ES-I3 (cell line): Measurements from ENCODE around the gene KPNA2.
"Not testable (repeated sequence)": the region's sequence is repeated elsewhere in the genome, so short reads cannot be mapped to it uniquely, and the experiment has no call there.

Experiments used
- H3K36me3 ChIP-seq: 2 replicates; pipeline ENCODE4 v1.6.1; 2013; ENCODE audit warnings: mild to moderate bottlenecking, low read length, control low read depth, moderate library complexity; ENCODE audit not compliant: insufficient read depth
- H3K4me1 ChIP-seq: 2 replicates; pipeline ENCODE4 v1.6.1; 2013; ENCODE audit warnings: mild to moderate bottlenecking, control low read depth, low read length; ENCODE audit not compliant: insufficient read depth
- H3K9ac ChIP-seq: 2 replicates; pipeline ENCODE4 v1.6.1; 2013; ENCODE audit warnings: low read depth, mild to moderate bottlenecking, low read length, moderate library complexity
- H3K9me3 ChIP-seq: 2 replicates; pipeline ENCODE4 v1.6.1; 2013; ENCODE audit warnings: mild to moderate bottlenecking, low read length, moderate library complexity; ENCODE audit not compliant: control insufficient read depth, insufficient read depth

KPNA2 gene

GRCh38 chr17:68061512-68062313, 26.2 kb downstream of the KPNA2 start:
- Histone ChIP-seq H3K36me3 (no peaks in the 10 kb centered on the region), H3K9ac (no peak overlapping the region), H3K9me3 (no peaks in the 10 kb centered on the region), H3K4me1 (no peaks in the 10 kb centered on the region)

DNA sequence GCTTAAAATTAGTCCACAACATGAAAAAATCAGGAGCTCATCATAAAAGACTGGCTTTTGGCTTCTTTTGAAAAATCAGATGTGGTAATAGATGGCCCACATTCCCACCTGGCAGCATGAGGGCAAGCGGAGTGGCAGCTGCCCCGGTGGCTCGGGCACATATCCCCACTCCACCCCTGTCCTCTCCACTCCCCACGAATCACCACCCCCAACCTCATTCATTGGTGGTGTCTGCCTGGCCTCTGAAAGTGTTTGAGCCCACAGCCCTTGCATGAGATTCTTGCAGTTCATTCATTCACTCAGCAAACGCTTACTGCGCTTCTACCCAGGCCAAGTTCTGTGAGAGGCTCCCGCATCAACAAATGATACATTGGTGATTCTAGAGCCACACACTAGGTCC, 29.8 kb downstream of the KPNA2 start:
- not testable (repeated sequence) for H3K9me3 ChIP-seq, H3K9ac ChIP-seq, H3K4me1 ChIP-seq, H3K36me3 ChIP-seq

GRCh38 chr17:68068512-68068911, 33.0 kb downstream of the KPNA2 start:
- not testable (repeated sequence) for H3K36me3 ChIP-seq, H3K9me3 ChIP-seq, H3K9ac ChIP-seq, H3K4me1 ChIP-seq

- H3K4me1 ChIP-seq, H3K36me3 ChIP-seq, H3K9me3 ChIP-seq, H3K9ac ChIP-seq: not testable (repeated sequence)
These were observed 35.3 kb downstream of the KPNA2 start for GRCh38 chr17:68070582-68071444.

DNA sequence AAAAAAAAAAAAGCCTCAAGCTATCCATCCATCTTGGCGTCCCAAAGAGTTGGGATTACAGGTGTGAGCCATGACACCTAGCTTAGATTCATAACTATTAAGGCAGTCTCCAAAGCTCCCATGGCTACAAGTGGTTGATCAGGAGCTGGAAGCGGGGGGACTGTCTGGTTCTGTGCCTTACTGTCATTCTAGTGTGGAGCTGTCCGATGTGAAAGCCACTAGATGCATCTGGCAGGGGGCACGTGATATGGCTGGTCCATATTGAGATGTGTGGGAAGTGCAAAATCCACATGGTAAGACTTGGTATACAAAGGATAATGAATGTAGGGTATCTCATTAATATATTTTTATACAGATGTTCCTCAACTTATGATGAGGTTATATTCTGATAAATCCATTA, 38.7 kb downstream of the KPNA2 start:
- H3K9ac ChIP-seq = no peak overlapping the region
- H3K36me3 ChIP-seq = no peaks in the 10 kb centered on the region
- no peaks in the 10 kb centered on the region for H3K4me1 ChIP-seq
- no peaks in the 10 kb centered on the region for H3K9me3 ChIP-seq

DNA sequence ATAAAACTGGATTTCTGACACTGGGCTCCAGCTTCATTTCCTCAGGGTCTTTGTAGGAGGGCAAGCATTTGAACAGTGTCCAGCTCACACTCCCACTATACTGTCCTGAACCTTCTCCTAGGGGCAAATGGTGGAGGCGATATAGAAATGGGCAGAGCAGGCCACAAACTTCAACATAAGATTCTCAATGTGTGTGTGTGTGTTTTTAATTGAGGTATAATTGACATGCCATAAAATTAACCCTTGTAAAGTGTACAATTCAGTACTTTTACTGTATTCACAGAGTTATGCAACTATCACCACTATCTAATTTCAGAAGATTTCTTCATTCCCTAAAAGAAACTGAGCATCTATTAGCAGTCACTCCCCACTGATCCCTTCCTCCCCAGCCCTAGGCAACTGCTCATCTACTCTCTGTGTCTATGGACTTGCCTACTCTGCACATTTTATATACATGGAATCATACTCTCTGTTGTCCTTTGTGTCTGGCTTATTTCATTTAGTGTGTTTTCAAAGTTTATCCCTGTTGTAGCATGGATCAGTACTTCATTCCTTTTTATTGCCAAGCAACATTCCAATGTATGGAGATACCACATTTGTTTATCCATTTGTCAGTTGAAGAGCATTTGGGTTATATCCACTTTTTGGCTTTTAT, 40.5 kb downstream of the KPNA2 start:
- H3K36me3 ChIP-seq, H3K9me3 ChIP-seq, H3K4me1 ChIP-seq, H3K9ac ChIP-seq: not testable (repeated sequence)

DNA sequence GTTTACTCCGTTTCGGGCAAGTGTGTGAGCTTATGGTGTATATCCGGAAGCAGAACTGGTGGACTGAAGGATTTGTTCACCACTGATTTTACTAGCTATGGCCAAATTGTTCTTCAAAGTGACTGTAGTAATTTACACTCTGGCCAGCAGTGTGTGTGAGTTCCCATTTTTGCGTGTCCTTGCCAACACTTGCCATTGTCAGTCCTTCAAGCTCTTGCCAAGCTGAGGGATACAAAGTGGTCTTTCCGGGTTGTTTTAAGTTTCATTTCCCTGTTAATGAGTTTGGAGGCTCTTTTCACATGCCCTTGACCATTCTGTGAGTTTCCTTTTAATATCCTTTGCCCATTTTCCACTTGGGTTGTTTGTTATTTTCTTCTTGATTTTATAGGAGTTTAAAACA, 42.0 kb downstream of the KPNA2 start:
- not testable (repeated sequence) for H3K36me3 ChIP-seq, H3K9ac ChIP-seq, H3K4me1 ChIP-seq

DNA sequence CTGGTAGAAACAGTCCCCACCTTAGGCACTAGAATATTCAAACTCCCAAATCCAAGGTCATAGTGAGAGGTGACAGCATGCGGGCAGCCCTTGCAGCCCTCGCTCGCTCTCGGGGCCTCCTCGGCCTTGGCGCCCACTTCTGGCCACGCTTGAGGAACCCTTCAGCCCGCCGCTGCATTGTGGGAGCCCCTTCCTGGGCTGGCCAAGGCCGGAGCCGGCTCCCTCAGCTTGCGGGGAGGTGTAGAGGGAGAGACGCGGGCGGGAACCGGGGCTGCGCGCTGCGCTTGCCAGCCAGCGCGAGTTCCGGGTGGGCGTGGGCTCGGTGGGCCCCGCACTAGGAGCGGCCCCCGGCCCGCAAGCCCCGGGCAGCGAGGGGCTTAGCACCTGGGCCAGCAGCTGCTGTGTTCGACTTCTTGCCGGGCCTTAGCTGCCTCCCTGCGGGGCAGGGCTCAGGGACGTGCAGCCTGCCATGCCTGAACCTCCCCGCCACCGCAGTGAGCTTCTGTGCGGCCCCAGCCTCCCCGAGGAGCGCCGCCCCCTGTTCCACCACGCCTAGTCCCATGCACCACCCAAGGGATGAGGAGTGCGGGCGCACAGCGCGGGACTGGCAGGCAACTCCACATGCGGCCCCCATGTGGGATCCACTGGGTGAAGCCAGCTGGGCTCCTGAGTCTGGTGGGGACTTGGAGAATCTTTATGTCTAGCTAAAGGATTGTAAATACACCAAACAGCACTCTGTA, 45.0 kb downstream of the KPNA2 start:
- Histone ChIP-seq H3K4me1 (peaks cover 3% of the 10 kb centered on the region), H3K9me3 (no peaks in the 10 kb centered on the region), H3K9ac (no peak overlapping the region), H3K36me3 (no peaks in the 10 kb centered on the region)

More for the DNA sequence above, 42.0 kb downstream of the KPNA2 start:
- not testable (repeated sequence) for H3K9me3 ChIP-seq

- H3K36me3 ChIP-seq, H3K4me1 ChIP-seq, H3K9ac ChIP-seq, H3K9me3 ChIP-seq: not testable (repeated sequence)
These were observed 46.0 kb downstream of the KPNA2 start for GRCh38 chr17:68081305-68082265.

DNA sequence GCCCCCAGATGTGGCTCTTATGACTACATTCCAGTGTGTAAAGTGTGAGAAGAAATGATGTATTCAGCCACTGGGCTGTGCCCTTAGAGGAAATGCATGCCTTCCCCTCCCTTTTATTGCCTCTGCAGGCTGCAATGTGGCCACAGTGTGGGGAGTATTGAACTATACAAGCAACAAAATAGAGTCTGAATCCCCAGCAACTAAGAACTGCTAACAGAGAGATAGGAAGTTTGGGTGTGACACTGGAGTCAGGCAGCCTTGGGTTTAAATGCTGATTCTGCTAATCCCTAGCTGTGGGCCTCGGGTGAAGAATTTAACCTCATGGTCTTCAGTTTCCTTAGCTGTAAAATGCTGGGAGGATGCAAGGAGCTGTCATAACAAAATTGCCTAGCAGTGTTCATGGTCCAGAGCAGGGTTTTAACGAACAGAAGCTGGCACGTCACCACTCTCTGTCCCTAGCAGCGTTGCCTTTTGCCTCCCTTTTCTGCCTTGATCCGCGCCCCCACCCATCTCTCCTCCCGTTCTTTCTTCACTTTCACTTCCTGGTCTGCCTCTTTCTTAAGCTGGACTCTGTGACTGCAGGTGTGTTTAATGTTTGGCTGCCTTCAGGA, 50.3 kb downstream of the KPNA2 start:
- no peaks in the 10 kb centered on the region for H3K36me3 ChIP-seq
- H3K9me3 ChIP-seq = no peaks in the 10 kb centered on the region
- H3K9ac ChIP-seq = no peak overlapping the region
- peaks cover 17% of the 10 kb centered on the region for H3K4me1 ChIP-seq

DNA sequence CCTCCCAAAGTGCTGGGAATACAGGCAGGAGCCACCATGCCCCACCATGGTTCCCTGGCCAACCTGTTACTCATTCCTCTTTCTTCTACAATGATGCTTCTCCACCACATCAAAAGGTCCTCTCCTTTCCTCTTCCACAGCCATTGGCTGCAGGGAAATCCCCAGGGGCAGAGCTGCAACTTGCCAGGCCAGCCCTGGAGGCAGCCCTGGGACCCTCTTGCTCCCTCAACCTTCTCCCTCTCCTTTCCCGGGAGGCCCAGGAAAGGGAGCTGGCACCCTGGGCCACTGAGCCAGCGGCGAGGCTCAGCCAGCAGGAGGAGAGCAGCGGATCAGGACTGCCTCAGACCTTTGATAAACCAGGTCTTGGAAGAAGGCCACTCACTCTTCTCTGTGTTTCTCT, 51.1 kb downstream of the KPNA2 start:
- peaks cover 17% of the 10 kb centered on the region for H3K4me1 ChIP-seq
- not testable (repeated sequence) for H3K9me3 ChIP-seq, H3K36me3 ChIP-seq, H3K9ac ChIP-seq

DNA sequence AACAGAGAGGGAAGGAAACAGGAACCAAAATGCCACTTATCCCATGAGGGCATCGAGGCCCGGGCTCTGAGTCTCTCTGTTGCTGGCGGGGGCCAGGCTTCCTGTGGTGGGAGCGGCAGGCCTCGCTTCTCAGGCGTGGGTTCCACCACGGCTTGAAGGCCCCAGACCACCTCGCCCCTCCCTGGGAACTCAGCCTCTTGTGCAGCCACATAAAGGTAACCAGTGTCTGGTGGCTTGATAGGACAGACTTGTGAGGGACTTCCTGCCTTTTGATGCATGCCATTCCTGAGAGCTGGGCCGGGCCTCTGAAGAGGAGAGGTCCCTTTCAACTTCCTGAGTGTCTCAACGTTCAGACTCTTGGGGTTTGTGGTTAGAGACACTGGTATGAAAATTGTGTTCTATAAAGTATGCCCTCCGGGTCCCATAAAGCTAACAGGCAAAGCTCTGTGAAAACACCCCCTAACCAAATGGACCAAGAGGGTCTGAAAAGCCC, 51.6 kb downstream of the KPNA2 start:
- not testable (repeated sequence) for H3K36me3 ChIP-seq, H3K9ac ChIP-seq, H3K9me3 ChIP-seq
- H3K4me1 ChIP-seq = peaks cover 17% of the 10 kb centered on the region

DNA sequence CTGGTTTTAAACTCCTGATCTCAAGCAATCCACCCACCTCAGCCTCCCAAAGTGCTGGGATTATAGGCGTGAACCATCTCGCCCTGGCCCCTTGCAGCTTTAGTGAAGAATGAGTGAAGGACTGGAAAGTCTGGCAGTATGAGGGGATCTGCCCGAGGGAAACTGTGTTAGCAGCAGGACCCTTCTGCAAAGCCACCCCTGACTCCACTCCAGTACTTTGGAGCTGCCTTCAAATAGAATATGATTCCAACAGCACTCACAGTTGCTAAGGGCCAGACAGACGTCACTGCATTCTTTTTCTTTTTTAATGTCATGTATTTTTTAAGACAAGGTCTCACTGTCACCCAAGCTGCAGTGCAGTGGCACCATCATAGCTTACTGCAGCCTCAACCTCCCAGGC, 52.3 kb downstream of the KPNA2 start:
- Histone ChIP-seq H3K9me3 (no peaks in the 10 kb centered on the region), H3K4me1 (peaks cover 17% of the 10 kb centered on the region), H3K9ac (no peak overlapping the region), H3K36me3 (no peaks in the 10 kb centered on the region)
